AG10803 (cell line): ENCODE results near the gene CBFA2T3.

Experiments used
- DNase-seq: peaks from one replicate; pipeline ENCODE4 v3.0.0; 2010; ENCODE audit warnings: low read depth
- H3K4me3 ChIP-seq: 2 replicates; pipeline ENCODE4 v1.5.1; 2011; ENCODE audit warnings: mild to moderate bottlenecking, low read length, control low read depth
- CTCF ChIP-seq: conservative IDR thresholded peaks from 2 replicates; pipeline ENCODE4 v1.5.1; 2011; ENCODE audit warnings: mild to moderate bottlenecking, low read length, control low read depth, inconsistent platforms

Gene CBFA2T3

GRCh38 chr16:88953003-88953690 lies 23.9 kb downstream of the CBFA2T3 start:
- no peak overlapping the region for H3K4me3 ChIP-seq
- no peak for DNase-seq
- no peak for TF ChIP-seq CTCF

DNA sequence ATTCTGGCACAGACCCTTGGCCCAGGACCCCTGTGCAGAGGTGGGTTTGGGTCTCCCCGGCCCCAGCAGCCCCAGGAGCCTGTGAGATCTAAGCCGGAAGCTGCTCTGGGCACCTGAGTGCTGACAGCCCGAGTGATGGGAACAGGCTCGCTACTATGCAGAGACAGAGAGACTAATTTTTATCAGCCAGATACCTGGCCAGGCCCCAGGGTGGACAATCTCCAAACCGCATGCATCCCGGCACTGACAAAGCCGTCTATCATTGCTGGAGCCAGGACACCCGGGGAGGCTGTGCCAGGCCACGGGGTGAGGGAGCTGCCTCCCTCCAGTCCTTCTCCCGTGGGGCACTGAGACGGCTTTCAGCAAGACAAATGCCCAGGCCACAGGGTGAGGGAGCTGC lies 25.0 kb downstream of the CBFA2T3 start:
- no peak overlapping the region for H3K4me3 ChIP-seq
- no peak for DNase-seq
- TF ChIP-seq CTCF: no peak

GRCh38 chr16:88951501-88951900 lies 25.5 kb downstream of the CBFA2T3 start:
- H3K4me3 ChIP-seq: no peak overlapping the region
- no peak for TF ChIP-seq CTCF
- no peak for DNase-seq

GRCh38 chr16:88948781-88949490 lies 28.1 kb downstream of the CBFA2T3 start:
- TF ChIP-seq CTCF: no peak; the same call in 1 of the 2 replicates
- DNase-seq: peak; percentile 5
- H3K4me3 ChIP-seq: no peak overlapping the region

DNA sequence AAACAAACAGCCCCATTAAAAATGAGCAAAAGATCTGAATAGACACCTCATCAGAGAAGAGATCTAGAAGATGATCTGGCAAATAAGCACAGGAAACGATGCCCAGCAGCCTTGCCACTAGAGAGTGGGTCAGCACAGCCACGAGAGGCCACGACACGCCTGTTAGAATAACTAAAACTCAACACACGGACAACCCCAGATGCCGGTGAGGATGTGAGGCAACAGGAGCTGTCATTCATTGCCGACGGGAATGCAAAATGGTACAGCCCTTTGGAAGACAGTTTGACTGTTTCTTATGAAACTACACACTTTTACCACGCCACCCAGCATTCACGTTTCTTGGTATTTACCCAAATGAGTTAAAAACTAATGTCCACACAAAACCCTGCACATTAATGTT lies 31.5 kb downstream of the CBFA2T3 start:
- DNase-seq: no peak
- no peak overlapping the region for H3K4me3 ChIP-seq
- TF ChIP-seq CTCF: no peak

- TF ChIP-seq CTCF: no peak
- DNase-seq: no peak
- H3K4me3 ChIP-seq: no peak overlapping the region
Observed at GRCh38 chr16:88943741-88944140, 33.3 kb downstream of the CBFA2T3 start.

GRCh38 chr16:88943131-88943664 lies 33.8 kb downstream of the CBFA2T3 start:
- no peak overlapping the region for H3K4me3 ChIP-seq
- no peak for TF ChIP-seq CTCF
- no peak for DNase-seq
